H1 (cell line): ENCODE results near the gene CCNY. TPM values are rescaled to one million over a fixed set of nuclear protein-coding genes. Genes with fewer than 3 reads are reported as not detected.

ENCODE experiments used
- CTCF ChIA-PET: fragments of 300-600 bp; sonication (Branson Sonifier 250); formaldehyde crosslinking; loops from one replicate; lab custom pipeline; 2021; ENCODE audit not compliant: partially characterized antibody; lab: Charles Lee
- POLR2A ChIA-PET: fragments of 300-600 bp; sonication (Branson Sonifier 250); formaldehyde crosslinking; loops from one replicate; lab custom pipeline; 2021; ENCODE audit warnings: inconsistent platforms; ENCODE audit not compliant: partially characterized antibody; lab: Charles Lee
- DNase-seq, 2 experiments: peaks; one replicate each; pipeline versions ENCODE4 v3.0.0 to v3.0.0-alpha.2; 2010 to 2022; ENCODE audit warnings: low spot score in 2 of 2, low read depth in 1 of 2, mixed read lengths in 1 of 2
- FAIRE-seq: peaks from 2 replicates; lab custom pipeline; 2011; peaks lifted over from hg19 to GRCh38; lab: Jason Lieb, UNC
- H2AFZ ChIP-seq: 2 replicates; pipeline ENCODE4 v1.8.1; 2012; ENCODE audit warnings: low read length, inconsistent platforms
- H2AK5ac ChIP-seq: 2 replicates; pipeline ENCODE4 v1.6.1; 2013; ENCODE audit warnings: low read depth, low read length
- H2BK120ac ChIP-seq: replicated peaks from 2 replicates; pipeline ENCODE3; 2013; ENCODE audit warnings: low read depth, low read length, inconsistent platforms
- H2BK12ac ChIP-seq: 2 replicates; pipeline ENCODE4 v1.6.1; 2013; ENCODE audit warnings: low read depth, low read length
- H2BK15ac ChIP-seq: 2 replicates; pipeline ENCODE4 v1.6.1; 2013; ENCODE audit warnings: low read length
- H2BK20ac ChIP-seq: 2 replicates; pipeline ENCODE4 v1.6.1; 2013; ENCODE audit warnings: low read length
- H2BK5ac ChIP-seq: 2 replicates; pipeline ENCODE4 v1.6.1; 2013; ENCODE audit warnings: low read depth, low read length
- H3K14ac ChIP-seq: 2 replicates; pipeline ENCODE4 v1.6.1; 2013; ENCODE audit warnings: inconsistent platforms; ENCODE audit not compliant: insufficient read length
- H3K18ac ChIP-seq: 2 replicates; pipeline ENCODE4 v1.6.1; 2013; ENCODE audit warnings: low read length; ENCODE audit errors: extremely low read depth
- H3K23ac ChIP-seq: 2 replicates; pipeline ENCODE4 v1.6.1; 2013; ENCODE audit warnings: inconsistent platforms; ENCODE audit not compliant: insufficient read length
- H3K23me2 ChIP-seq: 2 replicates; pipeline ENCODE4 v1.6.1; 2013; ENCODE audit warnings: low read depth, low read length
- H3K27ac ChIP-seq: 2 replicates; pipeline ENCODE4 v1.6.1; 2011; ENCODE audit warnings: low read depth, low read length, inconsistent platforms
- H3K27me3 ChIP-seq, 4 experiments: replicated peaks in 1 of 4; 1 replicate in 1 of 4; 2 replicates in 3 of 4; pipeline versions ENCODE4 v1.6.1 to v1.8.1; 2011 to 2013; ENCODE audit warnings: low read length in 3 of 4, mild to moderate bottlenecking in 3 of 4, inconsistent platforms in 2 of 4, mixed read lengths in 2 of 4, moderate library complexity in 1 of 4; ENCODE audit not compliant: control insufficient read depth in 3 of 4, insufficient read depth in 3 of 4; ENCODE audit errors: extremely low read depth in 1 of 4
- H3K36me3 ChIP-seq, 4 experiments: 2 replicates each; pipeline versions ENCODE4 v1.6.1 to v1.8.1; 2011 to 2013; ENCODE audit warnings: mild to moderate bottlenecking in 4 of 4, low read length in 3 of 4, moderate library complexity in 2 of 4, control low read depth in 1 of 4, inconsistent platforms in 1 of 4; ENCODE audit not compliant: insufficient read depth in 4 of 4, control insufficient read depth in 2 of 4
- H3K4ac ChIP-seq: replicated peaks from 2 replicates; pipeline ENCODE3; 2013; ENCODE audit warnings: low read length, low read depth, mixed read lengths, inconsistent platforms; ENCODE audit not compliant: insufficient read length
- H3K4me1 ChIP-seq, 4 experiments: replicated peaks in 1 of 4; 1 replicate in 1 of 4; 2 replicates in 3 of 4; pipeline versions ENCODE4 v1.6.1 to v1.8.1; 2011 to 2013; ENCODE audit warnings: low read length in 3 of 4, inconsistent platforms in 2 of 4, mixed read lengths in 1 of 4; ENCODE audit not compliant: insufficient read depth in 4 of 4, control insufficient read depth in 3 of 4
- H3K4me2 ChIP-seq, 2 experiments: 2 replicates each; pipeline versions ENCODE4 v1.6.1 to v1.8.1; 2011 to 2013; ENCODE audit warnings: low read depth in 2 of 2, low read length in 2 of 2, control low read depth in 1 of 2, inconsistent platforms in 1 of 2, mild to moderate bottlenecking in 1 of 2; ENCODE audit not compliant: insufficient read depth in 1 of 2
- H3K4me3 ChIP-seq, 4 experiments: fragments of 200-600, 300-600 bp in 1 of 4; sonication (generic), shearing (Covaris generic), sonication (Bioruptor Twin) in 1 of 4; 2 replicates each; pipeline versions ENCODE4 v1.5.1 to v1.8.1; 2011 to 2016; ENCODE audit warnings: low read length in 4 of 4, low read depth in 3 of 4, control low read depth in 2 of 4, inconsistent platforms in 2 of 4, mild to moderate bottlenecking in 2 of 4, mixed read lengths in 1 of 4, moderate library complexity in 1 of 4; ENCODE audit not compliant: insufficient read depth in 2 of 4; ENCODE audit errors: extremely low read depth in 1 of 4
- H3K56ac ChIP-seq: replicated peaks from 2 replicates; pipeline ENCODE3; 2013; ENCODE audit warnings: low read depth, mild to moderate bottlenecking, mixed read lengths, low read length, inconsistent platforms; ENCODE audit not compliant: insufficient read length
- H3K79me1 ChIP-seq: 2 replicates; pipeline ENCODE4 v1.6.1; 2013; ENCODE audit warnings: low read depth, low read length, control low read depth
- H3K79me2 ChIP-seq, 2 experiments: 2 replicates each; pipeline versions ENCODE4 v1.6.1 to v1.8.1; 2012 to 2013; ENCODE audit warnings: low read length in 2 of 2, mild to moderate bottlenecking in 2 of 2, inconsistent platforms in 1 of 2; ENCODE audit not compliant: insufficient read depth in 2 of 2, control insufficient read depth in 1 of 2
- H3K9ac ChIP-seq, 4 experiments: replicated peaks in 1 of 4; 1 replicate in 1 of 4; 2 replicates in 3 of 4; pipeline versions ENCODE4 v1.6.1 to v1.8.1; 2011 to 2013; ENCODE audit warnings: low read depth in 3 of 4, low read length in 3 of 4, control low read depth in 2 of 4, mild to moderate bottlenecking in 2 of 4, moderate library complexity in 2 of 4, inconsistent platforms in 1 of 4; ENCODE audit errors: extremely low read depth in 1 of 4
- H3K9me3 ChIP-seq, 2 experiments: 2 replicates each; pipeline versions ENCODE4 v1.6.1 to v1.8.1; 2012 to 2013; ENCODE audit warnings: mild to moderate bottlenecking in 2 of 2, moderate library complexity in 2 of 2, control low read depth in 1 of 2, inconsistent platforms in 1 of 2, low read depth in 1 of 2, low read length in 1 of 2, mixed read lengths in 1 of 2; ENCODE audit not compliant: insufficient read depth in 2 of 2
- H4K20me1 ChIP-seq, 2 experiments: replicated peaks in 1 of 2; 2 replicates each; pipeline versions ENCODE3 to v1.8.1; 2011 to 2013; ENCODE audit warnings: inconsistent platforms in 2 of 2, low read length in 2 of 2, mild to moderate bottlenecking in 1 of 2; ENCODE audit not compliant: insufficient read depth in 2 of 2, control insufficient read depth in 1 of 2
- H4K5ac ChIP-seq: 2 replicates; pipeline ENCODE4 v1.6.1; 2013; ENCODE audit warnings: low read length, low read depth, mixed read lengths, inconsistent platforms; ENCODE audit not compliant: insufficient read length
- H4K8ac ChIP-seq: 2 replicates; pipeline ENCODE4 v1.8.0; 2013; ENCODE audit warnings: mild to moderate bottlenecking, moderate library complexity, low read length, inconsistent platforms; ENCODE audit not compliant: insufficient read depth; ENCODE audit errors: extremely low read depth
- H4K91ac ChIP-seq: replicated peaks from 2 replicates; pipeline ENCODE3; 2013; ENCODE audit warnings: low read length, mixed read lengths, inconsistent platforms; ENCODE audit not compliant: insufficient read length
- SP1 ChIP-seq: IDR thresholded peaks from 2 replicates; pipeline ENCODE4 v1.6.1; 2011; ENCODE audit warnings: low read depth, low read length
- WGBS, 2 experiments: shearing (Covaris generic) in 1 of 2; methylation state at CpG; one replicate each; pipeline versions ENCODE4 v1.1.6 to v1.1.7; 2013 to 2015; ENCODE audit warnings: low lambda C conversion rate in 2 of 2, mixed read lengths in 2 of 2, inconsistent platforms in 1 of 2, low coverage in 1 of 2, missing lambda C conversion rate in 1 of 2; ENCODE audit not compliant: insufficient replicate concordance in 2 of 2, insufficient coverage in 1 of 2, insufficient read length in 1 of 2; ENCODE audit errors: extremely low coverage in 1 of 2, missing lambda C conversion rate in 1 of 2; 5-methylcytosine and 5-hydroxymethylcytosine counted together
- polyA plus RNA-seq, 7 experiments: library from polyadenylated mRNA; depleted of rRNA in 3 of 7; stranded (reverse) in 5 of 7; unstranded in 2 of 7; fragments of >200 nt in 5 of 7; fragments of 200-250 nt in 2 of 7; gene quantifications; 1 replicate in 5 of 7; 2 replicates in 1 of 7; 4 replicates in 1 of 7; pipeline versions ENCODE4 v1.2.1 to v1.2.3, GENCODE V29; 2011 to 2013; ENCODE audit warnings: missing spikeins in 2 of 7, mixed read lengths in 2 of 7
- total RNA-seq: library from RNA; stranded (reverse); fragmentation: NEBNext Ultra II Directional; extraction: Animal tissue kit (Norgen Biotek cat#: 25700); gene quantifications from 2 replicates; pipeline ENCODE4 v1.2.1, GENCODE V29; 2021

Gene CCNY
- total and polyA plus RNA-seq, 2 of the 8 experiments (the other 6 are each of a cell fraction or from before 2014, with no cell fraction given) = 25.3 to 68.2 TPM

DNA sequence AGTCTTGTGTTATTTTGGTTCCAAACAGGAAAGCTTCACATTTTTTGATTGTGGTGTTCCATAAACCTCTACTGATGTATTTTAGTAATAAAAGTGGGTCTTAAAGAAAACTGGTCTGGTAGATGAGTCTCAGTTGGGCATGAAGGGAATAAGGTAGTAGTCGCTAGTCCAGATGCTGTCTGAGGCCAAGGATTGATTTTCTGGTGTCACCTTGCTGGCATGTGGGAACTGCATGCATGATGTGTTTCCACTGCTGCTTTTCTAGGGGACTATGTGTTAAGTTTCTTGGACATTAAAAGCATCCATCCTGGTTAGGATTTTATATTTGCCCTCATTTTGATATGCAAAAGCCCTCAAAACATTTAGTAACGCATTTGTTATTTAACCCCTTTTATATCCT is 145.1 kb downstream of the CCNY start:
- Histone ChIP-seq H3K4me2 (no peak overlapping the region), H3K18ac (no peak overlapping the region), H3K4ac (no peak overlapping the region), H4K91ac (no peak overlapping the region), H2BK15ac (no peak overlapping the region), H3K56ac (no peak overlapping the region), H3K79me2 (peaks cover 0 to 22% of the 10 kb centered on the region in 2 experiments; a peak in 2 of 4 replicates), H3K36me3 (no peaks in the 10 kb centered on the region), H2BK20ac (no peak overlapping the region), H3K23me2 (no peaks in the 10 kb centered on the region), H2BK5ac (no peak overlapping the region), H3K27ac (no peak overlapping the region), H3K14ac (no peak overlapping the region), H4K8ac (no peak overlapping the region), H3K9me3 (no peaks in the 10 kb centered on the region), H4K20me1 (peaks cover 0 to 2% of the 10 kb centered on the region in 2 experiments), H2AFZ (no peak overlapping the region), H2BK12ac (no peak overlapping the region), H3K4me1 (no peaks in the 10 kb centered on the region), H2AK5ac (no peak overlapping the region), H4K5ac (no peak overlapping the region), H3K27me3 (no peaks in the 10 kb centered on the region), H3K23ac (no peak overlapping the region), H3K9ac (no peak overlapping the region), H2BK120ac (no peak overlapping the region), H3K4me3 (no peak overlapping the region), H3K79me1 (0 out of 2 replicates have a peak, but pooled peaks cover 2% of the 10 kb centered on the region)
- WGBS, 2 experiments = 85% methylated on average over 2 of the region's 2 CpGs; no CpG with 5 or more reads in 1 of the 2 experiments
- ChIA-PET CTCF (interaction anchor here (1.2 to 1.7 kb wide), 2 partner anchors 11 to 23 kb away, joined by 4 read pairs; no protein-coding TSS in a partner anchor), POLR2A (no interaction called here)
- DNase-seq = no peak
- TF ChIP-seq SP1 = no peak
- FAIRE-seq = no peak
